T-helper 2 cell treated with Interferon-gamma antibody and Interleukin-4, amounts not matched to agents 5 μg/mL and 100 μg/mL, for 36 hours (primary cell): Measurements from ENCODE around the gene HSD17B10.
"Not testable (repeated sequence)": the region's sequence is repeated elsewhere in the genome, so short reads cannot be mapped to it uniquely, and the experiment has no call there.

Experiments
- DNase-seq: peaks from one replicate; pipeline ENCODE4 v3.0.0; 2021; ENCODE audit warnings: low spot score
- H3K27ac Mint-ChIP-seq: one replicate; pipeline ENCODE4 v1.8.0; 2021; ENCODE audit warnings: mild to moderate bottlenecking, mixed read lengths
- H3K27me3 Mint-ChIP-seq: one replicate; pipeline ENCODE4 v1.8.0; 2021; ENCODE audit warnings: low read depth, mixed read lengths
- H3K36me3 Mint-ChIP-seq: one replicate; pipeline ENCODE4 v1.8.0; 2021; ENCODE audit warnings: low read depth, mixed read lengths
- H3K4me1 Mint-ChIP-seq: one replicate; pipeline ENCODE4 v1.8.0; 2021; ENCODE audit warnings: low read depth, mixed read lengths
- H3K4me3 Mint-ChIP-seq: one replicate; pipeline ENCODE4 v1.8.0; 2022; ENCODE audit warnings: mild to moderate bottlenecking, moderate library complexity, mixed read lengths
- H3K9me3 Mint-ChIP-seq: one replicate; pipeline ENCODE4 v1.8.0; 2021; ENCODE audit warnings: mixed read lengths

Gene HSD17B10

DNA sequence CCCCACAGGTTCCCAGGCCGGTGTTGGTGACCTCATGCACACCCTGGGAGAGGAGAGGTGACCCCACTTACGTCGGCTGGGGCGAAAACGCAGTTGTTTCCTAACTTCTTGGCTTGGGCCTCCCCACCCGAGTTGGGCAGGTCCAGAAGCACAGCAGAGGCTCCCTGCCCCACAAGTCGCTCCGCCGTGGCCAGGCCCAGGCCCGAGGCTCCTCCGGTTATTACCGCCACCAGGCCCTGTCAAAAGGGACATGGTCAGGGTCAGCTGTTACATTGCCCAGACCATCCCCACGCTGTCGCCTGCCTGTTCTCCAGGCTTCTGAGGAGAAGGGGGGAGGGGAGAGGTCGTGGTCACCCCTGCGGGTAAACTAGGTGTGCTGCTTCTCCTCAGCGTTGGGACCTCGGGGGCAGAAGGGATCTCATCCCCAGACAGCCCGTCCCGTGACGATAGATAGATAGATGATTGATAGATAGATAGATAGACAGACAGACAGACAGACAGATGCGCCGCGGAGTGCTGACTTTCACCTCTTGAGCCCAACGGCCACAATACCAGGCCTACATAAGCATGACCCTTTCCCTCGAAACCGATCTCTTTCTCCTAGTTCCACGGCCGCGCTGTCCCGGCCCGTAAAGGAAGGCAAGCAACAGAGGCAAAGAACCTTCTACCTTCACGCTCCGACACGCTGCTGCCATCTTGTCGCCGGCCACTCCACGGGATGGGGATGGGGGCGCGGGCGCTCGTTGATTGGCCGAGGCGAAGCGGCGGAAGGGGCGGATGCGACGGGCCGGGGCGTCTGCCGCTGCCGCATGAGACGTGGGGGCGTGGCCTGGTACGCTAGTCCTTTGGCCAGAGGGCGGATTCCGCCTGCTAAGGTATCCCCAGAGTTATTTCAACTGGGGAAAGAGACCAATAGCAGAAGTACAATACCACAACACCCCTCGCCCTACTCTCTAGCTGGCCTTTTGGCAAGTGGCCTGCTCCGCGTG, at the start of gene HSD17B10:
Gene HSD17B10 (minus strand): TSS at position 720 of the 989 bp plus-strand sequence. CDS start 25 bp downstream, at position 695.
- H3K27me3 Mint-ChIP-seq = no peaks in the 10 kb centered on the region
- peak within 1 kb of the TSS; percentile 98 for H3K4me3 Mint-ChIP-seq
- H3K4me1 Mint-ChIP-seq = peaks cover 30% of the 10 kb centered on the region
- DNase-seq = peak; percentile 85
- peaks cover 17% of the 10 kb centered on the region for H3K36me3 Mint-ChIP-seq
- H3K27ac Mint-ChIP-seq = peak within 1 kb of the TSS; percentile 90
- H3K9me3 Mint-ChIP-seq = no peaks in the 10 kb centered on the region

DNA sequence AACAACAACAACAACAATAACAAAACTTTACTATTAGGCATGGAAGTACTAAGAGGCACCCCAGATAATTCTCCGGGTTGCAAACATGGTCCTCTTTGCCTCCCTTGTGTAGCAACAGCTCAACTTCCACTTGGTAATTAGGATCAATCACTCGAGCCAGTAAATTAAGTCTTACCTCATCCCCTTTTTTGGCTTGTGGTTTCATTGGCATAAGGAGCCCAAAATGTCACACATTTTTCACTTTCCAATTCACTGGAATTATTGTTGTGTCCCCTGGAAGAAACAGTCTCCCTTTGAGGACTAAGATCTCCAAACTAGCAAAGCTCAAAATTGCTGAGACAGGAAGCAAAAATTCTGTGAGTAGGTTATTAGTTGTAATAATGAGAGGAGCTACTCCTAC, 49.2 kb upstream of the HSD17B10 start:
- H3K27ac Mint-ChIP-seq = no peak overlapping the region
- H3K9me3 Mint-ChIP-seq = no peaks in the 10 kb centered on the region
- H3K4me3 Mint-ChIP-seq = no peak overlapping the region
- DNase-seq = no peak
- no peaks in the 10 kb centered on the region for H3K4me1 Mint-ChIP-seq
- H3K27me3 Mint-ChIP-seq = peaks cover 2% of the 10 kb centered on the region
- H3K36me3 Mint-ChIP-seq = no peaks in the 10 kb centered on the region

DNA sequence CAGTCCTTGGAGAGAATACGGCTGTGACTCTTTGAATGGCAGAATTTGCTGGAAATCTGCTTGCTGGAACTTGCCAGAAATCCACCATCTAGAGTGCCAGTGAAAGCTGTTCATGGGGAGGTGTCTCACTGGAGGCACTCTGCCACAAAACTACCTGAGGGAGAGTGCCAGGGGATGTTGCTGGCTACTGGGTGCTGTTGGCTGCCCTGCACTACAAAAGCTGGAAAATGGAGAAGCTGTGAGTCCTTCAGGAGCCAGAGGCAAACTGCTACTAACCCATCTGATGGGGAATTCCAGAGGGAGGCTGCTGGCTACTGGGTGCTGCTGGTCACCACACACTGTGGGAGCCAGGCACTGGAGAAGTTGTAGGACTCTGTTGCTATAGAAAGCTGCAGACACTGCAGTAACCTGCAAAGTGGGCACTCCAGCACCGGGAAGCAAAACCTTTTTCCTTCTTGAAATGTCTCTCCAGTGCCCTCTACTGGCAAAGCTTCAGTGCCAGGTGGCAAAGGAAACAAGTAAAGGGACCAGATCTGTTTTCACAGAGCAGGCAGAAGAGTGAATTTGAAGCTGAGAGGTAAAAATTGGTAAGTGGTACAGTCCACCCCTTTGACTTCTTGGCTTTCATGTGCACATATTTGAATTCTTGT, 47.8 kb upstream of the HSD17B10 start:
- H3K36me3 Mint-ChIP-seq = no peaks in the 10 kb centered on the region
- peaks cover 2% of the 10 kb centered on the region for H3K27me3 Mint-ChIP-seq
- peak; percentile 8 for DNase-seq
- no peaks in the 10 kb centered on the region for H3K9me3 Mint-ChIP-seq
- no peak overlapping the region for H3K4me3 Mint-ChIP-seq
- no peaks in the 10 kb centered on the region for H3K4me1 Mint-ChIP-seq
- no peak overlapping the region for H3K27ac Mint-ChIP-seq

DNA sequence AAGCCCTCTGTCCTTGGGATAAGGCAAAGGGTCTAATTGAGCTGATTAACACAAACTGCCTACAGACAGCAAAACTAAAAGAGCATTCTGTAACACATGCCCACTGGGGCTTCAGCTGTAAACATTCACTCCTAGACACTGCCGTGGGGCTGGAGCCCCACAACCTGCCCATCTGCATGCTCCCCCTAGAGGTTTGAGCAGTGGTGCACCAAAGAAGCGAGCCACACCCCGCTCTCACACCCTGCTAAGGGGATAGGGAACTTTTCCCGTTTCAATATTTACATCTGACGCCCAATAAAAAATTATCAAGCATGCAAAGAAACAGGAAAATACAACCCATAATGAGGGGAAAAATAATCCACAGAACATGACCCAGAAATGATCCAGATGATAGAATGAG, 46.9 kb upstream of the HSD17B10 start:
- DNase-seq = no peak
- no peak overlapping the region for H3K4me3 Mint-ChIP-seq
- no peaks in the 10 kb centered on the region for H3K4me1 Mint-ChIP-seq

DNA sequence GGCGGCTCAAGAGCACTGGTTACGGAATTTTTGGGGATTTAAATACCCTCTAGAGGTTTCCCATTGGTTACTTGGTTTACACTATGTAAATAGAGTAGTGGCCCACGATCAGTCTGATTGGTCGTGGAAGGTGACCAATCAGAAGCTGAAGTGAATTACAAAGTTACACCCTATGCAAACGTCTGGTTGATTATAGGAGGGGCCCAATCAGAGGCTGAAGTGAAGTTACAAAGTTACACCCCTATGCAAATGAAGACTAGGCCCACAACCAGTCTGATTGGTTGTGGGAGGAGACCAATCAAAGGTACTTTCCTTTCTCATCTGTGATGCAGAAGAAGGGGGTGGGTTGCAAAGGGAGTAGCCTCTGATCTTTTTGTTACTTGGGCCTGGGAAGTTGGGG, 45.1 kb upstream of the HSD17B10 start:
- Mint-ChIP-seq H3K36me3 (no peaks in the 10 kb centered on the region), H3K4me1 (no peaks in the 10 kb centered on the region), H3K27ac (no peak overlapping the region), H3K9me3 (no peaks in the 10 kb centered on the region), H3K27me3 (no peaks in the 10 kb centered on the region), H3K4me3 (no peak overlapping the region)
- no peak for DNase-seq

More for the DNA sequence above, 46.9 kb upstream of the HSD17B10 start:
- Mint-ChIP-seq H3K27ac (no peak overlapping the region), H3K9me3 (no peaks in the 10 kb centered on the region), H3K36me3 (no peaks in the 10 kb centered on the region), H3K27me3 (peaks cover 2% of the 10 kb centered on the region)

DNA sequence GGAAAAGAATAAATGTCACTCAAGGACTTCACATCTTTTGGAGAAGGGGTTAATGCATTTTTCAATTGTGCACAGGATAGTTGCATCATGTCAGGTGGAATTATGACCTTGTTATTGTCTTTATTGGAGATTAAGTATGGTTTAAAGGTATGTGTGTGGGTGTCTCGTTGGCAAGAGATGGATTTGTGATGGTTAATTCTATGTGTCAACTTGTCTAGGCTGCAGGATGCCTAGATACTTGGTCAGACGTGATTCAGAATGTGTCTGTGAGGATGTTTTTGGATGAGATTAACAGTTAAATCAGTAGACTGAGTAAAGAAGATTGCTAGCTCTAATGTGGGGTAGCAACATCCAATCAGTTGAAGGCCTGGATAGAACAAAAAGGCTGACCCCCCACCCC, 42.2 kb upstream of the HSD17B10 start:
- Mint-ChIP-seq H3K9me3 (no peaks in the 10 kb centered on the region), H3K4me3 (no peak overlapping the region), H3K4me1 (no peaks in the 10 kb centered on the region), H3K27me3 (peaks cover 3% of the 10 kb centered on the region), H3K27ac (no peak overlapping the region), H3K36me3 (no peaks in the 10 kb centered on the region)
- DNase-seq = no peak

DNA sequence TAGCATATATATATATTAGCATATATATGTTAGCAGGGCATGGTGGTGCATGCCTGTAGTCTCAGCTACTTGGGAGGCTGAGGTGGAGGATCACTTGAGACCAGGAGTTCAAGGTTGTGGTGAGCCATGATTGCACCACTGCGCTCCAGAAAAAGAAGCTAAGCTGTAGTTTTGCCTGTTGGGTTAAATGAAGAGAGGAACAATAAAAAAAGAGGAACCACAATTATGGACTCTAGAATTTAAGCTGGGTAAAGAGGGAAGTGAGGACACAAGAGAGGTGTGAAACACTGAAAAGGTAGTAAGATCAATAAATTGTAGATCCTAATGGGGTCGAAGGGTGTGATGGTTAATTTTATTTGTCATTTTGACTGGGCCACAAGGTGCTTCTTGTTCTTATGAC, 40.5 kb upstream of the HSD17B10 start:
- Mint-ChIP-seq H3K27ac (no peak overlapping the region), H3K36me3 (no peaks in the 10 kb centered on the region), H3K4me3 (no peak overlapping the region), H3K4me1 (no peaks in the 10 kb centered on the region), H3K9me3 (no peaks in the 10 kb centered on the region), H3K27me3 (peaks cover 5% of the 10 kb centered on the region)
- DNase-seq = no peak

DNA sequence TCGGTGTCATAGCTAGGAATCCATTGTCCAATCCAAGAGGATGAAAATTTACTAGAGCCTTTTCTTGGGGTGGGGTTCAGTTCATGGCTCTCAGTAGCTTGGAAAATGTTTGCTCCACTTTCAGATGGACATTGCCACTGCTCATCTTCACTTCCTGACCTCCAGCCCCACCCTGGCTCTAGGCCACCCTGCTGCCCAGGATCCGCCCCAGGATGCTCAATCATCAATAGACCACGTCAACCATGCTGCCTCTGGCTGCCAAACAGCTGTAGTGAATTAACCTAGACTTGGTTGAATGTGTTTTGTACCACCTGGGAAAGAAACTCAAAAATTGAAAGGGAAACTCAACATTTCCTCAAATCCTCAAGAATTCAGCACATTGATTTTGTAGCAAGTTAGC, 37.2 kb upstream of the HSD17B10 start:
- Mint-ChIP-seq H3K4me1 (no peaks in the 10 kb centered on the region), H3K9me3 (no peaks in the 10 kb centered on the region), H3K27ac (no peak overlapping the region), H3K36me3 (no peaks in the 10 kb centered on the region), H3K27me3 (peaks cover 5% of the 10 kb centered on the region), H3K4me3 (no peak overlapping the region)
- no peak for DNase-seq

DNA sequence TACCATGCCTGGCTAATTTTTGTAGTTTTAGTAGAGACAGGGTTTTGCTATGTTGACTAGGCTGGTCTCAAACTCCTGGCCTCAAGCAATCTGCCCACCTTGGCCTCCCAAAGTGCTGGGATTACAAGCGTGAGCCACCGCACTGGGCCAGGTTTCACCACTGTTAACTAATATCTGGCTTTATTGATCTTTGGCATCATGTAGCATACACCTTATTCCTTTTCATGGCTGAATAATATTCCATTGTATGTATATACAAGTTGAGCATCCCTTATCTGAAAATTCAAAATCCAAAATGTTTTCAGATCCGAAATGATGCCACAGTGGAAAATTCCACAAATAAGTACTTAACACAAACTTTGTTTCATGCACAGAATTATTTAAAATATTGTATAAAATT, 34.5 kb upstream of the HSD17B10 start:
- H3K27me3 Mint-ChIP-seq, H3K9me3 Mint-ChIP-seq, H3K4me1 Mint-ChIP-seq, DNase-seq, H3K4me3 Mint-ChIP-seq, H3K27ac Mint-ChIP-seq, H3K36me3 Mint-ChIP-seq: not testable (repeated sequence)

DNA sequence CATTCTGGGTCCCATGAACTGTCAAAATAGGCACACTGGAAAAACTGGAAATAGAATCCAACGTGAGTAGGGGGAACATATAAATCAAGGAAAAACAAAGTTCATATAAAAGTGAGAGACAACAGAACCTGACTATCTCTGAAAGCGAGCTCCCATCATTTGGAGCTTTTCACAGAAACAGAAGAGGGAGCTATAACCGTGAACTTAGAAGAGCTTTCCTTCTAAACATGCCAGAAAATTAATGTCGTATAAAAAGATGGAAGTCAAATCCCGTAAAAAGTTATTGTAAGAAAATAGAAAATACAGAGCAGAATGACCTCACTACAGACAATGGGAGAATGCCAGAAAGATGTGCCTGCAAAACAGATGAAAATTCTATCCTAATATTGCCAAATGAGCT, 23.9 kb upstream of the HSD17B10 start:
- Mint-ChIP-seq H3K9me3 (no peaks in the 10 kb centered on the region), H3K4me3 (no peak overlapping the region), H3K4me1 (no peaks in the 10 kb centered on the region), H3K27ac (no peak overlapping the region), H3K36me3 (no peaks in the 10 kb centered on the region), H3K27me3 (peaks cover 15% of the 10 kb centered on the region)
- no peak for DNase-seq

DNA sequence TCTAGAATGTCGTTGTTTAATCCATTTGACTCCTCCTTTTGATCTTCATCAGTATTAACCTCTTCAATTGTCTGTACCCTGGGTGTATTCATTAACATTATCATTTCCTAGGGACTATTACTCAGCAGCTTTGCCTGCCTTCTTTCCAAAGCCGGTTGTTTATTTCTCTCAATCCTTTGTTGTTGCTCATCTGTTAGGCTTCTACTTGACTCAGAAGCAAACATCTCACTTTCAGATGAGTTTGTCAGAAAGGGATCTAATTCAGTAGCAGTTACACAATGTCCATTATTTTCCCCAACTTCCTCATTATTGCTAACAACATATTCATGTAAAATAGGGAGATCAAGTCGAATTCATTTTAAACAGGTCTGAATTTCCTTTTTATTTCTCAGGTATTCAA, 22.1 kb upstream of the HSD17B10 start:
- Mint-ChIP-seq H3K4me3 (no peak overlapping the region), H3K4me1 (no peaks in the 10 kb centered on the region), H3K36me3 (no peaks in the 10 kb centered on the region), H3K27ac (no peak overlapping the region), H3K27me3 (peaks cover 13% of the 10 kb centered on the region), H3K9me3 (no peaks in the 10 kb centered on the region)
- DNase-seq = no peak

DNA sequence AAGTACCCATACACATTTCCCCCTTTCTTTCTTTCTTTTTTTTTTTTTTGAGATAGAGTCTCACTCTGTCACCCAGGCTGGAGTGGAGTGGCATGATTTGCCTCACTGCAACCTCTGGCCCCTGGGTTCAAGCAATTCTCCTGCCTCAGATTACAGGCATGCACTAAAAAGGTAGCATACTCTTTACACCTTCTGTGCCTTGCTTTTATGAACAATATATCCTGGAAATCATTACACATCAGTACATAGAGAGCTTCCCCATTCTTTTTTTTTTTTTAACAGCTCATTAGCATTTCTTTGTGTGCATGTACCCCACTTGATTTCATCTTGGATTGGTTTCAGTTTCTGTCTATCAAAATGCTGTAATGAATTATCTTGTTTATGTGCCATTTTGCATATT, 18.6 kb upstream of the HSD17B10 start:
- no peaks in the 10 kb centered on the region for H3K4me1 Mint-ChIP-seq

DNA sequence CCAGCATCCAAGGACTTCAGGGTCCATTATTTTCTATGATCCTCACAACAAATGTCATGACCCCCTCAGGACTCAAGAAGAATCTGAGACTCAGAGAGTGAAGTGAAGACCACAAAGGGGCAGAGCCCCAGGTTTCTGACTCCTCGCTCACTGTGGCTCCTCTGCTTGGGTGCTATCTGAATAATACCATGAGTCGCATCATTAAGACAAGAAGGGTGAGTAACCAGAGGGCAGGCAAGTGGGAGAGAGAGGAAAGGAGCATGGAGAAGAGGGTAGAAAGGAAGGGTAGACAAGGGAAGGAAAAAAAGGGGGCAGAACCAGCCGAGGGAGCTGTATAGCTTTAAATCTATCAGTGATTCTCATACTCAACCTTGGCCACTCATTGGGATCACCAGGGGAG, 15.5 kb upstream of the HSD17B10 start:
- Mint-ChIP-seq H3K9me3 (no peaks in the 10 kb centered on the region), H3K4me1 (peaks cover 1% of the 10 kb centered on the region), H3K27me3 (no peaks in the 10 kb centered on the region), H3K27ac (no peak overlapping the region), H3K36me3 (no peaks in the 10 kb centered on the region), H3K4me3 (no peak overlapping the region)
- no peak for DNase-seq

More for the DNA sequence above, 18.6 kb upstream of the HSD17B10 start:
- Mint-ChIP-seq H3K4me3 (no peak overlapping the region), H3K9me3 (no peaks in the 10 kb centered on the region), H3K36me3 (no peaks in the 10 kb centered on the region), H3K27ac (no peak overlapping the region), H3K27me3 (peaks cover 8% of the 10 kb centered on the region)
- no peak for DNase-seq

DNA sequence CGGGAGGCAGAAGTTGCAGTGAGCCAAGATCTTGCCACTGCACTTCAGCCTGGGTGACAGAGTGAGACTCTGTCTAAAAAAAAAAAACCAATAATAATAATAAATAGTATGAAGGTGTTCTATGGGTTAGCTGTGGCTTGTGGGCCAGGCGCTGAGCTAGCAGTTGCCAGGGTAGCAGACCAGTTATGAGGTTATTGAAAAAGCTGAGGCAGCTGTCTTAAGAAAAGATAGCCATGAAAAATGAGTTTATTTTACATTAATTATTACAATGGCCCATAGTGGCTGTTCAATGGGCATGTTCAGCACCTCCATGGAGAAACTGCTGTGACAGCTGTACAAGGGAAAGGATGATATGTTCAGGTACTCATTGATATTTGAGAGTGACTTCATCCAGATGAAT, 13.3 kb upstream of the HSD17B10 start:
- Mint-ChIP-seq H3K27ac (no peak overlapping the region), H3K36me3 (no peaks in the 10 kb centered on the region), H3K4me1 (peaks cover 1% of the 10 kb centered on the region), H3K4me3 (no peak overlapping the region), H3K27me3 (no peaks in the 10 kb centered on the region), H3K9me3 (no peaks in the 10 kb centered on the region)
- DNase-seq = no peak
